ENCODE data around the gene SERGEF. TPM values are rescaled to one million over a fixed set of nuclear protein-coding genes. Genes with fewer than 3 reads are reported as not detected.
A peak's percentile ranks its signal among the peaks of the same experiment; 100 is the strongest.

The SERGEF gene
- total and polyA plus RNA-seq, 2 of the 4 experiments (the other 2 are of a cell fraction): 12.2 to 18.1 TPM

DNA sequence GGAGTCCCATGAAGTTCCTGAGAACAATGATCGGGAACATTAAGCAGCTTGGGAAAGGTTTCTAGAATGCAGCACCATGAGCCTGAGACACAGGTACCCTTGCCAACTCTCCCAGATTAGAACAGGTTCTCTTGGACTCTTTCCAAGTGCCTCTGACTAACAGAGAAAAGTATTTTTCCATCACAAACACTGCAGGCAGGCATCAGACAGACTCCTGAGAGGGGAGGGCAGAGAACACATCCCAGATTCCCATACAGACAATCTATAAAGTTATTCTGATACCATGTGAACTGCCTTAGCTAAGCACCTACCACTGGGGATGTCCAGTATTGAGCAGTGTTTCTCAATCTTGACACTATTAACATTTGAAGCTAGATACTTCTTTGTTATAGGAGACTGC is 27.3 kb downstream of the SERGEF start:
- TF ChIP-seq MXI1 (IDR thresholded peaks at IDR 0.05; ENCODE audit: borderline replicate concordance, low read depth, low read length): no peak
- TF ChIP-seq RAD21 (IDR thresholded peaks at IDR 0.05; ENCODE audit: low read length): no peak
- no peak for TF ChIP-seq RFX5 (IDR thresholded peaks at IDR 0.05; ENCODE audit: low read depth, low read length)
- TF ChIP-seq FOS (IDR thresholded peaks at IDR 0.05; ENCODE audit: low read depth, low read length): no peak
- TF ChIP-seq POLR2A (IDR thresholded peaks at IDR 0.05; ENCODE audit: low read depth, low read length): no peak
- TF ChIP-seq, protein P1, sequence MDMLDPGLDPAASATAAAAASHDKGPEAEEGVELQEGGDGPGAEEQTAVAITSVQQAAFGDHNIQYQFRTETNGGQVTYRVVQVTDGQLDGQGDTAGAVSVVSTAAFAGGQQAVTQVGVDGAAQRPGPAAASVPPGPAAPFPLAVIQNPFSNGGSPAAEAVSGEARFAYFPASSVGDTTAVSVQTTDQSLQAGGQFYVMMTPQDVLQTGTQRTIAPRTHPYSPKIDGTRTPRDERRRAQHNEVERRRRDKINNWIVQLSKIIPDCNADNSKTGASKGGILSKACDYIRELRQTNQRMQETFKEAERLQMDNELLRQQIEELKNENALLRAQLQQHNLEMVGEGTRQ (IDR thresholded peaks at IDR 0.05; ENCODE audit: low read depth, low read length): no peak
- TF ChIP-seq CEBPB (IDR thresholded peaks at IDR 0.05; ENCODE audit: low read depth, low read length): no peak
- TF ChIP-seq CHD1 (IDR thresholded peaks at IDR 0.05; ENCODE audit: low read depth, low read length): no peak
- no peak for TF ChIP-seq SMC3 (IDR thresholded peaks at IDR 0.05; ENCODE audit: low read depth, low read length)
- no peak for TF ChIP-seq NFE2L2 (IDR thresholded peaks at IDR 0.05; ENCODE audit: low read depth, low read length)
- no peak for TF ChIP-seq RCOR1 (IDR thresholded peaks at IDR 0.05; ENCODE audit: insufficient replicate concordance, low read length)
- TF ChIP-seq, protein P2, sequence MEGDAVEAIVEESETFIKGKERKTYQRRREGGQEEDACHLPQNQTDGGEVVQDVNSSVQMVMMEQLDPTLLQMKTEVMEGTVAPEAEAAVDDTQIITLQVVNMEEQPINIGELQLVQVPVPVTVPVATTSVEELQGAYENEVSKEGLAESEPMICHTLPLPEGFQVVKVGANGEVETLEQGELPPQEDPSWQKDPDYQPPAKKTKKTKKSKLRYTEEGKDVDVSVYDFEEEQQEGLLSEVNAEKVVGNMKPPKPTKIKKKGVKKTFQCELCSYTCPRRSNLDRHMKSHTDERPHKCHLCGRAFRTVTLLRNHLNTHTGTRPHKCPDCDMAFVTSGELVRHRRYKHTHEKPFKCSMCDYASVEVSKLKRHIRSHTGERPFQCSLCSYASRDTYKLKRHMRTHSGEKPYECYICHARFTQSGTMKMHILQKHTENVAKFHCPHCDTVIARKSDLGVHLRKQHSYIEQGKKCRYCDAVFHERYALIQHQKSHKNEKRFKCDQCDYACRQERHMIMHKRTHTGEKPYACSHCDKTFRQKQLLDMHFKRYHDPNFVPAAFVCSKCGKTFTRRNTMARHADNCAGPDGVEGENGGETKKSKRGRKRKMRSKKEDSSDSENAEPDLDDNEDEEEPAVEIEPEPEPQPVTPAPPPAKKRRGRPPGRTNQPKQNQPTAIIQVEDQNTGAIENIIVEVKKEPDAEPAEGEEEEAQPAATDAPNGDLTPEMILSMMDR (conservative IDR thresholded peaks at IDR 0.05; ENCODE audit: low read depth, low read length): no peak
- TF ChIP-seq, protein P3, sequence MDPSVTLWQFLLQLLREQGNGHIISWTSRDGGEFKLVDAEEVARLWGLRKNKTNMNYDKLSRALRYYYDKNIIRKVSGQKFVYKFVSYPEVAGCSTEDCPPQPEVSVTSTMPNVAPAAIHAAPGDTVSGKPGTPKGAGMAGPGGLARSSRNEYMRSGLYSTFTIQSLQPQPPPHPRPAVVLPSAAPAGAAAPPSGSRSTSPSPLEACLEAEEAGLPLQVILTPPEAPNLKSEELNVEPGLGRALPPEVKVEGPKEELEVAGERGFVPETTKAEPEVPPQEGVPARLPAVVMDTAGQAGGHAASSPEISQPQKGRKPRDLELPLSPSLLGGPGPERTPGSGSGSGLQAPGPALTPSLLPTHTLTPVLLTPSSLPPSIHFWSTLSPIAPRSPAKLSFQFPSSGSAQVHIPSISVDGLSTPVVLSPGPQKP (IDR thresholded peaks at IDR 0.05; ENCODE audit: borderline replicate concordance, low read depth, low read length): no peak
- no peak for TF ChIP-seq BHLHE40 (IDR thresholded peaks at IDR 0.05; ENCODE audit: low read depth, low read length)
- no peak for TF ChIP-seq MAFK (IDR thresholded peaks at IDR 0.05; ENCODE audit: low read depth, low read length)
- no peak for TF ChIP-seq MAZ (IDR thresholded peaks at IDR 0.05; ENCODE audit: borderline replicate concordance, low read depth, low read length)
- H2AK5ac ChIP-seq (ENCODE audit: low read depth, low read length): no peak overlapping the region
- no peaks in the 10 kb centered on the region for H3K27me3 ChIP-seq (ENCODE audit: control insufficient read depth, insufficient read depth, low read length)
- no peak overlapping the region for H2BK5ac ChIP-seq (ENCODE audit: low read depth, low read length, poor library complexity, severe bottlenecking)
- H3K9ac ChIP-seq (ENCODE audit: low read depth, low read length): no peak overlapping the region
- dilution Hi-C loops (cut with HindIII; ENCODE audit: low sequenced_read_pairs, unreplicated experiment): loop anchor here (10.0 to 25.0 kb wide), 2 partner anchors 248 to 391 kb away; partner anchors contain the start of gene KCNC1
- no peak overlapping the region for H2AFZ ChIP-seq (replicated peaks; ENCODE audit: low read length, poor library complexity)
- no peak overlapping the region for H3K27ac ChIP-seq (ENCODE audit: insufficient read depth, low read length)
- WGBS, 2 experiments (ENCODE audit: extremely low coverage in 2 of 2, insufficient read length in 1 of 2): no CpG with 5 or more reads among the region's 1 CpG
- H3K9me1 ChIP-seq (ENCODE audit: insufficient read depth, low read length): no peaks in the 10 kb centered on the region; the same call in 1 of the 2 replicates
- H2AK9ac ChIP-seq (replicated peaks; ENCODE audit: low read depth, low read length, poor library complexity): no peak overlapping the region
- CTCF ChIA-PET: interaction anchor here (2.0 to 2.9 kb wide), 2 partner anchors 12 to 255 kb away, joined by 14 to 15 read pairs; no protein-coding TSS in a partner anchor
- H3K23ac ChIP-seq (ENCODE audit: low read depth, low read length): no peak overlapping the region
- in situ Hi-C loops (cut with MboI; ENCODE audit: low sequenced_read_pairs): no loop called here
- no peak overlapping the region for H2BK20ac ChIP-seq (ENCODE audit: low read depth, low read length)
- no peak overlapping the region for H3K14ac ChIP-seq (replicated peaks; ENCODE audit: low read depth, low read length)
- no peak overlapping the region for H3K56ac ChIP-seq (ENCODE audit: extremely low read depth, insufficient read depth, low read length)
- DNase-seq: peak; percentile 51
- H4K8ac ChIP-seq (ENCODE audit: low read depth in 2 of 2, low read length in 2 of 2): no peak overlapping the region
- H3K36me3 ChIP-seq (ENCODE audit: control insufficient read depth, insufficient read depth, low read length): peaks cover 3% of the 10 kb centered on the region
- H3K79me1 ChIP-seq (ENCODE audit: low read depth in 1 of 2, low read length in 2 of 2): no peaks in the 10 kb centered on the region
- H4K20me1 ChIP-seq (ENCODE audit: insufficient read depth, low read length): no peaks in the 10 kb centered on the region
- H3K4me2 ChIP-seq (ENCODE audit: low read depth, low read length): no peak overlapping the region
- BruUV-seq (replicated peaks): no TSS peak
- peak; percentile 16; the same call in 1 of the 2 replicates for ATAC-seq (ENCODE audit: low read depth)
- peaks cover 7% of the 10 kb centered on the region; the same call in 1 of the 2 replicates for H3K4me1 ChIP-seq (ENCODE audit: control insufficient read depth, insufficient read depth, low read length)
- no peak overlapping the region for H3K4me3 ChIP-seq (ENCODE audit: insufficient read depth, low read depth, low read length)
- H2BK120ac ChIP-seq (ENCODE audit: low read depth, low read length): no peak overlapping the region
- POLR2A ChIA-PET (ENCODE audit: unreplicated experiment): no interaction called here
- no peak overlapping the region for H4K91ac ChIP-seq (ENCODE audit: insufficient read depth, low read depth, low read length)
- no peak overlapping the region for H2BK15ac ChIP-seq (ENCODE audit: low read depth, low read length)
- no peak overlapping the region for H3K18ac ChIP-seq (ENCODE audit: low read depth, low read length)
- H4K5ac ChIP-seq (ENCODE audit: low read depth, low read length): no peak overlapping the region
- no peaks in the 10 kb centered on the region for H3K9me3 ChIP-seq (ENCODE audit: control insufficient read depth, insufficient read depth, low read length)
- H3K4ac ChIP-seq (ENCODE audit: low read depth, low read length): no peak overlapping the region
- intact Hi-C loops (cut with micrococcal nuclease): no loop called here

Data from IMR-90 (cell line).